H1 (cell line): ENCODE measurements around the gene NECTIN1. TPM values are rescaled to one million over a fixed set of nuclear protein-coding genes. Genes with fewer than 3 reads are reported as not detected.

ENCODE experiments used
- BRCA1 ChIP-seq: IDR thresholded peaks from 2 replicates; pipeline ENCODE4 v1.6.1; 2012; ENCODE audit warnings: low read depth, low read length, improper control_type of control experiment
- CHD7 ChIP-seq: fragments of 300-600 bp; sonication (generic); IDR thresholded peaks from 2 replicates; pipeline ENCODE4 v1.7.1; 2012; ENCODE audit warnings: low read length, moderate library complexity, mild to moderate bottlenecking, inconsistent platforms; ENCODE audit not compliant: insufficient replicate concordance
- POU5F1 ChIP-seq: IDR thresholded peaks from 2 replicates; pipeline ENCODE4 v1.6.1; 2011; ENCODE audit warnings: low read depth, mild to moderate bottlenecking, low read length, moderate library complexity
- SP4 ChIP-seq: IDR thresholded peaks from 2 replicates; pipeline ENCODE4 v1.6.1; 2012; ENCODE audit warnings: low read length, inconsistent platforms
- polyA plus RNA-seq, 7 experiments: library from polyadenylated mRNA; depleted of rRNA in 3 of 7; stranded (reverse) in 5 of 7; unstranded in 2 of 7; fragments of >200 nt in 5 of 7; fragments of 200-250 nt in 2 of 7; gene quantifications; 1 replicate in 5 of 7; 2 replicates in 1 of 7; 4 replicates in 1 of 7; pipeline versions ENCODE4 v1.2.1 to v1.2.3, GENCODE V29; 2011 to 2013; ENCODE audit warnings: missing spikeins in 2 of 7, mixed read lengths in 2 of 7
- total RNA-seq: library from RNA; stranded (reverse); fragmentation: NEBNext Ultra II Directional; extraction: Animal tissue kit (Norgen Biotek cat#: 25700); gene quantifications from 2 replicates; pipeline ENCODE4 v1.2.1, GENCODE V29; 2021
- TF ChIP-seq, protein P1 (sequence below), 3 experiments: IDR thresholded peaks; 1 replicate in 2 of 3; 2 replicates in 1 of 3; pipeline versions ENCODE4 v1.5.1 to v1.6.1; 2011; ENCODE audit warnings: low read length in 3 of 3, mild to moderate bottlenecking in 3 of 3, inconsistent platforms in 2 of 3, low read depth in 1 of 3, moderate library complexity in 1 of 3; ENCODE audit not compliant: insufficient read depth in 1 of 3; ENCODE audit errors: control extremely low read depth in 1 of 3

The NECTIN1 gene
- total and polyA plus RNA-seq, 2 of the 8 experiments (the other 6 are each of a cell fraction or from before 2014, with no cell fraction given), result 43.2 to 97.7 TPM

- TF ChIP-seq, protein P1, sequence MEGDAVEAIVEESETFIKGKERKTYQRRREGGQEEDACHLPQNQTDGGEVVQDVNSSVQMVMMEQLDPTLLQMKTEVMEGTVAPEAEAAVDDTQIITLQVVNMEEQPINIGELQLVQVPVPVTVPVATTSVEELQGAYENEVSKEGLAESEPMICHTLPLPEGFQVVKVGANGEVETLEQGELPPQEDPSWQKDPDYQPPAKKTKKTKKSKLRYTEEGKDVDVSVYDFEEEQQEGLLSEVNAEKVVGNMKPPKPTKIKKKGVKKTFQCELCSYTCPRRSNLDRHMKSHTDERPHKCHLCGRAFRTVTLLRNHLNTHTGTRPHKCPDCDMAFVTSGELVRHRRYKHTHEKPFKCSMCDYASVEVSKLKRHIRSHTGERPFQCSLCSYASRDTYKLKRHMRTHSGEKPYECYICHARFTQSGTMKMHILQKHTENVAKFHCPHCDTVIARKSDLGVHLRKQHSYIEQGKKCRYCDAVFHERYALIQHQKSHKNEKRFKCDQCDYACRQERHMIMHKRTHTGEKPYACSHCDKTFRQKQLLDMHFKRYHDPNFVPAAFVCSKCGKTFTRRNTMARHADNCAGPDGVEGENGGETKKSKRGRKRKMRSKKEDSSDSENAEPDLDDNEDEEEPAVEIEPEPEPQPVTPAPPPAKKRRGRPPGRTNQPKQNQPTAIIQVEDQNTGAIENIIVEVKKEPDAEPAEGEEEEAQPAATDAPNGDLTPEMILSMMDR (IDR thresholded peaks at IDR 0.05; ENCODE audit: control extremely low read depth in 1 of 3, insufficient read depth in 1 of 3, low read depth in 1 of 3, low read length in 3 of 3), result no peak
- TF ChIP-seq BRCA1, result no peak
- TF ChIP-seq SP4, result no peak
- no peak for TF ChIP-seq POU5F1
- TF ChIP-seq CHD7, result no peak
Measured at GRCh38 chr11:119749006-119749565, 20.1 kb upstream of the NECTIN1 start (continued).
